SK-N-MC (cell line): ENCODE results near the gene CCT2.

Source experiments
- EZH2 ChIP-seq: fragments of 200-600 bp; sonication (generic); IDR thresholded peaks from one replicate; pipeline ENCODE4 v1.6.1; 2017; ENCODE audit warnings: antibody characterized with exemption
- POLR2AphosphoS5 ChIP-seq: IDR thresholded peaks from 2 replicates; pipeline ENCODE4 v1.6.1; 2012; ENCODE audit warnings: mild to moderate bottlenecking, low read depth, low read length, borderline replicate concordance

GRCh38 chr12:69630191-69630590 lies 44.9 kb downstream of the CCT2 start:
- TF ChIP-seq POLR2AphosphoS5, result no peak
- TF ChIP-seq EZH2, result no peak
